Measurements from ENCODE around the gene SLC19A1.
"Not testable (repeated sequence)": the region's sequence is repeated elsewhere in the genome, so short reads cannot be mapped to it uniquely, and the experiment has no call there.

SLC19A1 gene

DNA sequence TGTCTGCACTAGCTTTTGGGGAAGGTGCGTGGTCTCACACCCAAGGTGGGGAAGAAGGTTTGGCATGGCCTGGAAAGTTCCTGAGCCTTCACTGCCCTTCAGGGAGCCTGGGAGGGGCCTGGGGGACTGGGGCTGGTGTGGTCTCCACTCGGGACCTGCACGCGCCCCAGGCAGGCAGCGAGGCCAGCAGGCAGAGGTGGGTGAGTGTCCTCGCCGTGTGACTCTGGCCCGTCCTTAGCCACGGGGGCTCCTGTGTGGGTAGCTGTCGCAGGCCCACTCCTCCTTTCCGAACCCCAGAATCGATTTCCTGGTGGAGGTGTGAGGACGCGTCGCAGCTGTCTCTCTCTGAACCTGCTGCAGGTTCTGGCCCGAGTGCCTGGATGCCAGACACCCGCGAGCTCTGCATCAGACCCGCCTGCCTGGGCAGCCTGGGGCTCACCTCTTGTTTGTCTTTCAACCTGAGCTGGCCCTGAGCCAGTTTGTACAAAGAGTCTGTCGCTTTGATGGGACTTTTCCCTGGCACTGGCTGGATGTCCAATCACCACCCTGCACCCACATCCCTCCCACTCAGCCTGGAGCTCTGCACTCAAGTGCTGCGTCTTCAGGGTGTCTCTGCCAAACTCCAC, 36.0 kb upstream of the SLC19A1 start:
- no peak for DNase-seq (ENCODE audit: low read depth, low spot score)
- H3K4me3 ChIP-seq (ENCODE audit: low read length) = no peak overlapping the region

GRCh38 chr21:45577801-45578175, 35.5 kb upstream of the SLC19A1 start:
- no peak overlapping the region for H3K4me3 ChIP-seq (ENCODE audit: low read length)
- no peak for DNase-seq (ENCODE audit: low read depth, low spot score)

DNA sequence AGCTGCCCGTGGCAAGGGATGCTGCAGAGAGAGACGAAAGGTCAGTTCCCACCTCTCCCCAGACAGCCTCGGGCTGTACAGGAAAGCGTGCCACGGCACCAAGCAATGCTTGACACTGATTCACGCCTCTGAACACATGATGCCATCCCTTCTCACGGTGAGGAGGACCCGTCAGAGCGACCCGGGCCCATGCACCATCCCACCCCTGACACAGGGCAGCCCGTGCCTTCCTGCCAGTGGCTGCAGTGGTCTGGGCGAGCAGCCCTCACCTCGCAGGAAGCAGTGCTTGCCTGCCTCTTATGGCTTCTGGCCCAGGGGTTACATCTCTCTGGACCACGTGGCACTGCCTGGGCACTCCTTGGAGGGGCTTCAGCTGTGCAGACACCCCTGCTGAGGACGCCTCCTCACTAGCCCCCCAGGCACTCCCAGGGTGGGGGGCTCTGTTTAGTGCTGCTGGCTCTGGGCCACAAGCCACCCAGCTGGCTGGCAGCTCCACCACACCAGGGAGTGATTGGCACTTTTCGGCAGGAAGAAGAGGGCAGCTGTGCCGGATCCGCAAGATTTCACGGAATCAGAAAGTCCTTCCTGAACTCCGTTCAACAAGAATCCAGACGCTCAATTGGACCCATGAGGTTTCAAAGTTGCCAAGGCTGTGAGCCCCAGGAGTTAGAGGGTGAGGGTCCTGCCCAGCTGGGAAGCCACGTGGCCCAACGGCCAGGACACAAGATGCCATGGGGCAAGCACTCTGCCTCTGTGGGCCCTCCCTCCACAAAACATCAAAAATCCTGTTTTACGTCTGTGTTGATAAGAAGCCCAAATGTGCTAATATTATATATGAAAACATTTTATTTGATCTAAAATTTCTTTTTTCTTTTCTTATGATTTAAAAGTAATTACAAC, 34.8 kb upstream of the SLC19A1 start:
- no peak for DNase-seq (ENCODE audit: low read depth, low spot score)
- H3K4me3 ChIP-seq (ENCODE audit: low read length) = no peak overlapping the region

- no peak for DNase-seq (ENCODE audit: low read depth, low spot score)
- no peak overlapping the region for H3K4me3 ChIP-seq (ENCODE audit: low read length)
These were observed 34.0 kb upstream of the SLC19A1 start for GRCh38 chr21:45575993-45576837.

DNA sequence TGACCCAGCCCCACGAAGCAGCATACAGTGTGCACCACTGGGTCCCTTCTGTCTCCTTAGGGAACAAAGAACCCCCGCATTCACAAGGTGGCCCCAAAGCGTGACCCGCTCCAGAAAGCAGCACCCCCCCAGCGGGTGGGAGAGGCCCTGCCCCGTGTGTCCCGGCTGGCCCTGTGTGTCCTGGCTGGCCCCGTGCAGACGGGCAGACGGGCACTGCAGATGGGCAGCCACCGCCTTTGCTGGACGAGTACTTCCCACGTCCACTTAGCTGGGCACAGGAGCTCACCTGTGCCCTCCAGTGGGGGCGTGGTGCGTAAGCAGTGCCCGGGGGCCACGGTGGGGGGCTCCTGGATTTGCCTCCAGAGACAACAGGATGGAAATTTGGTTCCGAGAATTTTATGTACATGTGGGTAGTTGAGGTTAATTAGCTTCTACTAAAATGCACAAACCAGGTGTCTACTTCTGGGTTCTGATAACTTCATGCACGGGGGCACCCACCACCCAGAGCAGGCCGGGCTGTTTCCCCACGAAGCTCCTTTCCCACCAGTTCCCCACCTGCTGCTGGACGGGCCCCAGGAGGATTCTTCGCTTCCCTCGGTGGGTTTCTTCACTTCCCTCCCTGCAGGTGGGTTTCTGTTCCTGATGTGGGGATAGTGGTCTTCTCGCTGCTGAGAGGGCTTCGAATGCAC, 33.2 kb upstream of the SLC19A1 start:
- no peak for DNase-seq (ENCODE audit: low read depth, low spot score)
- H3K4me3 ChIP-seq (ENCODE audit: low read length) = no peak overlapping the region

DNA sequence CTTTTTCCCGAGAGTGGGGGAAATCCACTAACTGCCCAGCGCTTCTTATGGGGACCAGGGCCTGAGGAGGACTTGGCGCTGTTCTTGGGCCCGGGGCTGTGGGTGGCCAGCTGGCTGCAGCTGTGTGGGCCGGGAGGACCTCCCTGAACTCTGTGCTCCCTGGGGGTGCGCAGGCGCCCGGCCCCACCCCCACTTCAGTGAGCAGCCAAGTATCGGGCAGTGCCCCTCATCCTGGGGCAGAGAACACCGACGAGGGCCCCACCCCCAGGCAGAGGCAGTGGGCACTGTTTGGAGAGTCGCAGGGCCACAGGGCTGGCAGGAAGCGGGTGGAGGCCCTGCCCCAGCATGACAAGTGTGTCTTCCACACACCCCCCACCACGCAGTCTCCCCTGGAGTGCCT, 32.5 kb upstream of the SLC19A1 start:
- no peak for DNase-seq (ENCODE audit: low read depth, low spot score)
- H3K4me3 ChIP-seq (ENCODE audit: low read length) = no peak overlapping the region

GRCh38 chr21:45574081-45574501, 31.9 kb upstream of the SLC19A1 start:
- no peak overlapping the region for H3K4me3 ChIP-seq (ENCODE audit: low read length)
- DNase-seq (ENCODE audit: low read depth, low spot score) = no peak

GRCh38 chr21:45573452-45574035, 31.3 kb upstream of the SLC19A1 start:
- DNase-seq (ENCODE audit: low read depth, low spot score) = no peak
- H3K4me3 ChIP-seq (ENCODE audit: low read length) = no peak overlapping the region

- H3K4me3 ChIP-seq (ENCODE audit: low read length) = no peak overlapping the region
- DNase-seq (ENCODE audit: low read depth, low spot score) = no peak
These were observed 30.7 kb upstream of the SLC19A1 start for GRCh38 chr21:45572783-45573451.

- no peak for DNase-seq (ENCODE audit: low read depth, low spot score)
- no peak overlapping the region for H3K4me3 ChIP-seq (ENCODE audit: low read length)
These were observed 30.0 kb upstream of the SLC19A1 start for GRCh38 chr21:45572231-45572630.

- H3K4me3 ChIP-seq (ENCODE audit: low read length) = no peak overlapping the region
These were observed 29.4 kb upstream of the SLC19A1 start for GRCh38 chr21:45571641-45572040.

DNA sequence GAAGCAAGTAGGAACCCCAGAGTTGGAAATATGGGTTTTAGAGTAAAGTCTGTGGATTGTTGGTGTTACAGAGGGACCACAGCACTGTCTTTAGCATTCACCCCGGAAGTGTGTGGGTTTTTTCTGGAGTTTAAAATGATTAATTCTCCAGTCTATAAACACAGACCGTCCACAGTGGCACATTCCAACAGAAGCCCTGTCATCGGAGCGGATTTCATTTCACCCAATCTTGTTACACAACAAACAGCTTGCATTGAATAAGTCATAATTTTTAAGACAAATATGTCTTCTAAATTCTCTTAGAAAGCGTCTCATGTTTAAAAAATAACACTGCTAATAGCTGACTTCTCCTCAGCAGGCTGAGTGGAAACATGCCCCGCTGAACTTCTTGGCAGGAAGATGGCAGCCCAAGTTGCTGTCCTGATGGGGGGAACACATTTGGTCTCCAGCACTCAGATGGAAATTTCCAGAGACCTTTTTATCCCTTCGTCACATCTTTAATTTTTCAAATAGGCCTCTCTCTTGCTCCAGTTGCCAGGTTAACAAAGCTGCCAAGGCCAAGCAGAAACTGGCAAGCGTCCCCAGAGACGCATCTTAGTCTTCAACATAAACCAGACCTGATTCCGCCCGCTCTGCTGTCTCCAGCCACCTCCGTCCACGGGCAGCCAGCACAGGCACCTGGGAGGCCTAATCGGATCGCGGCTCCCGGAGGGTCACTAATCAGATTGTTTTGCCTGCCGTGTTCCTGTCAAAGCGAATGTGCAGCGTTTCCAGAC, 28.8 kb upstream of the SLC19A1 start:
- H3K4me3 ChIP-seq (ENCODE audit: low read length) = no peak overlapping the region
- DNase-seq (ENCODE audit: low read depth, low spot score) = no peak

More at GRCh38 chr21:45571641-45572040, 29.4 kb upstream of the SLC19A1 start:
- DNase-seq (ENCODE audit: low read depth, low spot score) = no peak

GRCh38 chr21:45570071-45570470, 27.8 kb upstream of the SLC19A1 start:
- no peak overlapping the region for H3K4me3 ChIP-seq (ENCODE audit: low read length)
- DNase-seq (ENCODE audit: low read depth, low spot score) = no peak

GRCh38 chr21:45568383-45568782, 26.1 kb upstream of the SLC19A1 start:
- DNase-seq (ENCODE audit: low read depth, low spot score) = no peak

GRCh38 chr21:45564137-45564536, 21.9 kb upstream of the SLC19A1 start:
- not testable (repeated sequence) for DNase-seq (ENCODE audit: low read depth, low spot score); H3K4me3 ChIP-seq (ENCODE audit: low read length)

More at GRCh38 chr21:45568383-45568782, 26.1 kb upstream of the SLC19A1 start:
- no peak overlapping the region for H3K4me3 ChIP-seq (ENCODE audit: low read length)

- no peak overlapping the region for H3K4me3 ChIP-seq (ENCODE audit: low read length)
- no peak for DNase-seq (ENCODE audit: low read depth, low spot score)
These were observed 20.7 kb upstream of the SLC19A1 start for GRCh38 chr21:45562965-45563364.

DNA sequence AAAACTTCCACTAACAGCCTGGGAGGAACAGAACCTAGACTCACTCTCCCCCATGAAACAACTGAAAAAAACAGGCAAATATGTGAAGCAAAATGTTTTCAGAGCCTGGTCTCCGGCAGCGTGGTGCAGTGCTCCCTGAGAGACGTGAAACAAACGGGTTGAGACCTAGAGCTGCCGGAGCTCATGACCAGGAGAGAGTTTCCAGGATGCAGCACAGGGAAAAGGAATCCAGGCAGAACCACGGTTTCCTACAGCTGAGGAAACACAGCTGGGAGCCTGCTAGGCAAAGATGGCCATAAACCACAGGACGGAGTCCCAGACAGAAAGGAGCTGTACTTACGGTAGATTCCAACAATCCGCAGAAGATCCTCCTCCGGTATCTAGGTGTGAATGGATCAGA, 20.2 kb upstream of the SLC19A1 start:
- no peak overlapping the region for H3K4me3 ChIP-seq (ENCODE audit: low read length)
- no peak for DNase-seq (ENCODE audit: low read depth, low spot score)

- H3K4me3 ChIP-seq (ENCODE audit: low read length); DNase-seq (ENCODE audit: low read depth, low spot score): not testable (repeated sequence)
These were observed 19.0 kb upstream of the SLC19A1 start for GRCh38 chr21:45561241-45561640.

All from Jurkat, Clone E6-1 (cell line).